ENCODE data around the gene SLC2A11. TPM values are rescaled to one million over a fixed set of nuclear protein-coding genes. Genes with fewer than 3 reads are reported as not detected.
"Not testable (repeated sequence)": the region's sequence is repeated elsewhere in the genome, so short reads cannot be mapped to it uniquely, and the experiment has no call there.

The SLC2A11 gene
- total and polyA plus RNA-seq, 7 donors, result 3.7 to 12.7 (median 4.9) TPM

- intact Hi-C loops (cut with DNase I), result no loop called here
- H3K27me3 ChIP-seq (ENCODE audit: insufficient read depth in 3 of 3, low read length in 2 of 3), result peaks cover 0 to 9% (median 2%) of the 10 kb centered on the region in 3 donors
- no peaks in the 10 kb centered on the region for H3K36me3 ChIP-seq (ENCODE audit: insufficient read depth in 1 of 2, low read depth in 1 of 2)
- ATAC-seq, result no peak
- no peak for DNase-seq
- H3K4me3 ChIP-seq, result no peak overlapping the region
- H3K27ac ChIP-seq, result no peak overlapping the region
- no peak for TF ChIP-seq CTCF (IDR thresholded peaks at IDR 0.05)
- H3K4me1 ChIP-seq, result no peaks in the 10 kb centered on the region
- H3K9me3 ChIP-seq, result no peaks in the 10 kb centered on the region
- WGBS, 3 donors, result 86 to 96% (median 89%) methylated on average over 4 of the region's 4 CpGs
Observed at GRCh38 chr22:23906641-23907040, 49.0 kb downstream of the SLC2A11 start.

DNA sequence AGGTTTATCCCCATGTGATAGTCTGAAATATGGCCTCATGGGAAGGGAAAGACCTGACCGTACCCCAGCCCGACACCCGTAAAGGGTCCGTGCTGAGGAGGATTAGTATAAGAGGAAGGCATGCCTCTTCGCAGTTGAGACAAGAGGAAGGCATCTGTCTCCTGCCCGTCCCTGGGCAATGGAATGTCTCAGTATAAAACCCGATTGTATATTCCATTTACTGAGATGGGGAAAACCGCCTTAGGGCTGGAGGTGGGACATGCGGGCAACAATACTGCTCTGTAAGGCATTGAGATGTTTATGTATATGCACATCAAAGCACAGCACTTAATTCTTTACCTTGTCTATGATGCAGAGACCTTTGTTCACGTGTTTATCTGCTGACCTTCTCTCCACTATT, 49.7 kb downstream of the SLC2A11 start:
- DNase-seq; ATAC-seq; intact Hi-C loops (cut with DNase I); H3K36me3 ChIP-seq (ENCODE audit: insufficient read depth in 1 of 2, low read depth in 1 of 2); H3K27me3 ChIP-seq (ENCODE audit: insufficient read depth in 3 of 3, low read length in 2 of 3); H3K9me3 ChIP-seq; H3K4me3 ChIP-seq; H3K27ac ChIP-seq; H3K4me1 ChIP-seq: not testable (repeated sequence)
- WGBS, 3 donors, result 46 to 59% (median 49%) methylated on average over 6 to 10 of the region's 10 CpGs

DNA sequence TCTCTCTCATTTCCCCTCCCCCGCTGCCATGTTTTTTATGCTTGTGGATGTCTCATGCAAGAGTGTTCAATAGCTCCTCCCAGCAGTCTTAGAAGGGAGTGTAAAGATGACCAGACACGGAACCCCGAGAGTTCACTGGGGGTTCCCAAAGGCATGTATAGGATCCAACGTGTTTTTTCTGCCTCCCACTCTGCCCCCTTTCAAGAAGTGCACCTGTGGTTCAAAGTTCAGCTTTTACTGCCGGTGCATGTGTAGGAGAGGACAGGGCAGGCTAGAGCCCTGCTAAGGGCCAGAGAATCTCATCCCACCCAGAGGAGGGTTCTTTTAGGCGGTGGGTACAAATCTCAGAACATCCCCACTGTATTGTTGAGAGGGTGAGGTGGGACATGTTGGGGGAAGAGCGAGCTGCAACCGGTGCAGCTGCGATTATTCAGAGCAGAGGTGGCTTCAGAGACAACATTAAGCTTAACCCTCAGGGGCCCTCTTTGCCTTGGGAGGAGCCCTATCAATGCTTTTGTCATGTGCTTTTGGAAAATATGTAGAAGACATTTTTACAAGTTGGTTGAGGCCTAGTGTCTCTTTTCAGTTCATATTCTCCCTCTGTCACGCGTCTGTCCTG, 51.0 kb downstream of the SLC2A11 start:
- Histone ChIP-seq H3K4me1 (no peaks in the 10 kb centered on the region), H3K27me3 (ENCODE audit: insufficient read depth in 3 of 3, low read length in 2 of 3) (peaks cover 0 to 9% (median 2%) of the 10 kb centered on the region in 3 donors), H3K9me3 (no peaks in the 10 kb centered on the region), H3K4me3 (no peak overlapping the region), H3K36me3 (ENCODE audit: insufficient read depth in 1 of 2, low read depth in 1 of 2) (no peaks in the 10 kb centered on the region), H3K27ac (no peak overlapping the region)
- DNase-seq (no peak), ATAC-seq (no peak)
- WGBS, 3 donors, result 58 to 69% (median 59%) methylated on average over 11 of the region's 11 CpGs
- intact Hi-C loops (cut with DNase I), result no loop called here
- no peak for TF ChIP-seq CTCF (IDR thresholded peaks at IDR 0.05)

DNA sequence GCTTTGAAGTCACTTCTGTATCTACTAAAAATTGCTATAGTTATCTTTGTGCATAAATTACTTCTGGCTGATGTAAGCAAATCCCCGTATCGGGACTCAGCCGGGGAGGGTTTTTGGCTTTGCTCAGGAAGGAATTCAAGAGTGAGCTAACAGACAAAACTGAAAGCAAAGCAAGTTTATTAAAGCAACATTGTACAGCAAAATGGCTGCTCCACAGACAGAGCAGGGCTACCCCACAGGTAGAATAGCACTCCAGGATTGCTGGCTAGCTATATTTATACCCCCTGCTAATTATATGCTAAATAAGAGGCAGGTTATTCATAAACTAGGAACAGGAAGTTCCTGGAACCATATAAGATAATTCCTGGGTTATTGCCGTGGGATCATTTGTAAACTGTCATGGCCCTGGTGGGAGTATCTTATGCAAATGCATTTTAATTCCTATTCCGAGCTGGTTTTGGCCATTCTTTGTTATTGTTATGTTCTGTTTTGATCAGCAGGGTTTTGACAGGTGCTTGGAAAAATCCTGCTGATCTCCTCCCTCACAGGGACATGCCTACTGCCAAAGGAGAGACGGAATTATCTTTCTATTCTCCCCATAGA, 51.7 kb downstream of the SLC2A11 start:
- Histone ChIP-seq H3K27me3 (ENCODE audit: insufficient read depth in 3 of 3, low read length in 2 of 3) (peaks cover 0 to 9% (median 2%) of the 10 kb centered on the region in 3 donors), H3K36me3 (ENCODE audit: insufficient read depth in 1 of 2, low read depth in 1 of 2) (no peaks in the 10 kb centered on the region), H3K4me3 (no peak overlapping the region), H3K27ac (no peak overlapping the region), H3K9me3 (no peaks in the 10 kb centered on the region), H3K4me1 (no peaks in the 10 kb centered on the region)
- intact Hi-C loops (cut with DNase I), result no loop called here
- ATAC-seq, result no peak
- WGBS, 3 donors, result 31 to 46% (median 42%) methylated on average over 6 of the region's 6 CpGs
- DNase-seq, result no peak
- no peak for TF ChIP-seq CTCF (IDR thresholded peaks at IDR 0.05)

GRCh38 chr22:23910496-23911190, 53.0 kb downstream of the SLC2A11 start:
- H3K9me3 ChIP-seq, result no peaks in the 10 kb centered on the region
- 41 to 63% (median 48%) methylated on average over 3 of the region's 3 CpGs for WGBS, 3 donors
- no peak for ATAC-seq
- peaks cover 0 to 7% (median 2%) of the 10 kb centered on the region in 3 donors for H3K27me3 ChIP-seq (ENCODE audit: insufficient read depth in 3 of 3, low read length in 2 of 3)
- intact Hi-C loops (cut with DNase I), result loop anchor here in 1 of 2 donors (10.0 kb wide), 1 partner anchor 644 kb away; the partner anchor contains the start of genes GUCD1 and SNRPD3
- H3K36me3 ChIP-seq (ENCODE audit: insufficient read depth in 1 of 2, low read depth in 1 of 2), result no peaks in the 10 kb centered on the region
- no peak for TF ChIP-seq CTCF (IDR thresholded peaks at IDR 0.05)
- no peak overlapping the region for H3K4me3 ChIP-seq
- no peak overlapping the region for H3K27ac ChIP-seq
- H3K4me1 ChIP-seq, result no peaks in the 10 kb centered on the region
- DNase-seq, result no peak
